Activated CD8-positive, alpha-beta memory T cell treated with anti-CD3 and anti-CD28 coated beads for 1 hour (primary cell): ENCODE measurements around the gene BTBD6.
"Not testable (repeated sequence)": the region's sequence is repeated elsewhere in the genome, so short reads cannot be mapped to it uniquely, and the experiment has no call there.

Source experiments
- DNase-seq, 2 donors: peaks; one replicate each; pipeline ENCODE4 v3.0.0-alpha.2; 2020; ENCODE audit warnings: low read depth in 1 of 2; ENCODE audit errors: extremely low read depth in 1 of 2

The BTBD6 gene

GRCh38 chr14:105290621-105291346, 42.5 kb downstream of the BTBD6 start:
- no peak for DNase-seq

- DNase-seq, result no peak
Observed at GRCh38 chr14:105292826-105293711, 44.7 kb downstream of the BTBD6 start.

- peak in 1 of 2 donors; percentile 40 for DNase-seq
Observed at GRCh38 chr14:105294142-105294597, 45.8 kb downstream of the BTBD6 start.

- DNase-seq, result not testable (repeated sequence)
Observed at GRCh38 chr14:105297311-105297710, 49.0 kb downstream of the BTBD6 start.

DNA sequence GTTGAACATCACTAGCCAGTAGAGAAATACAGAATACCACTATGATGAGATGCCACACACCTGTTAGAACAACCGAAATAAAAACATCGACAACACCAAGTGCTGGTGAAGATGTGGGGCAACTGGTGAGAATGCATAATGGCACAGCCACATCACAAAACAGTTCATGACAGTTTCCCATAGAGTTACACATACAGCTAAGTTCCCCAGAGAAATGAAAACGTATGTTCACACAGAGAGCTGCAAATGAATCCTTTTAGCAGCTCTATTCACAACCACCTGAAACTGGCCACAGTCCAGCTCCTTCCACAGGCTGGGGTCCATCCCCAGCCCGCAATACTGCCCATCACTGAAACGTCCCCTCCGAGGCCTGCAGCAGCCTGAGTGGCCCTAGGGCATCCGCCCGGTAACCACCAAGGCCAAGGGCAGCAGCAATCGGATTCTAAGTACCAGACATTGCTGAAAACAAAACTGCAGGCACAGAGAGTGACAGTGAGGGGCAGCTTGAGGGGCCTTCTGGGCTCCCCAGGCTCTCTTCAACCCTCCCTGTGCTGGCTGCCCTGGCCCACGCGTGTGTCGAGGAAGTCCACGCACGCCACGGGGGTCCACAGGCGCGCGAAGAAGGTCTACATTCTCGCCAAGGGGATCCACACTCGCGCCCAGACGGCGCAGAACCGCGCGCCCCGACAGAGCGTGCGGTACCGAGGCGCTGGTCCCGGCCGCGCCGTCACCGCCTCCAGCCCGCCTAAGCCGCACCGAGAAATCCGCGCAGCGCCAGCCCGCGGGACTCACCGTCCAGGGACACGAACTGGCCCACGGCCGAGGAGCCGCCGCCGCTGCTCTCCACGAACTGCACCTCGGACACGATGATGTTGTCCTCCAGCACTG, 51.6 kb downstream of the BTBD6 start:
- DNase-seq, result no peak
